Testis (tissue), 3 donors: ENCODE results near the gene RNASE8. TPM values are rescaled to one million over a fixed set of nuclear protein-coding genes. Genes with fewer than 3 reads are reported as not detected.

Source experiments
- DNase-seq: peaks from one replicate; pipeline ENCODE4 v3.0.0-alpha.2; 2019
- H3K27ac ChIP-seq, 2 donors: fragments of 200-600 bp; sonication (generic); one replicate each; pipeline ENCODE4 v1.5.1; 2019
- H3K27me3 ChIP-seq: fragments of 200-600 bp; sonication (generic); one replicate; pipeline ENCODE4 v1.5.1; 2019
- H3K36me3 ChIP-seq: fragments of 200-600 bp; sonication (generic); one replicate; pipeline ENCODE4 v1.5.1; 2017; ENCODE audit warnings: low read depth; ENCODE audit errors: missing control alignments
- H3K4me1 ChIP-seq: fragments of 200-600 bp; sonication (generic); one replicate; pipeline ENCODE4 v1.5.1; 2019
- H3K4me3 ChIP-seq, 2 donors: fragments of 200-600 bp; sonication (generic); one replicate each; pipeline ENCODE4 v1.5.1; 2017 to 2019
- H3K9me3 ChIP-seq: fragments of 200-600 bp; sonication (generic); one replicate; pipeline ENCODE4 v1.5.1; 2017
- POLR2A ChIP-seq: fragments of 450-650 bp; IDR thresholded peaks from one replicate; pipeline ENCODE4 v1.6.1; 2017; ENCODE audit warnings: antibody characterized with exemption, mild to moderate bottlenecking, moderate library complexity
- WGBS, 2 donors: methylation state at CpG; one replicate each; pipeline ENCODE4 v1.1.5; 2018; 5-methylcytosine and 5-hydroxymethylcytosine counted together
- intact Hi-C: fragments of 100-400 bp; cut with DNase I; formaldehyde crosslinking; loops from one replicate; pipeline ENCODE4 v1.15.1; 2023; ENCODE audit warnings: low total_unique reads
- polyA plus RNA-seq: library from polyadenylated mRNA; stranded (reverse); fragments of 350-450 nt; fragmentation: Illumina TruSeq; extraction: RNeasy Lipid Tissue Mini Kit (QIAGEN cat#74804); gene quantifications from one replicate; pipeline ENCODE4 v1.2.3, GENCODE V29; 2014; ENCODE audit warnings: low read depth, low replicate concordance; ENCODE audit not compliant: insufficient read depth
- total RNA-seq, 2 donors: library from RNA; depleted of rRNA; stranded (reverse); fragments of >200 nt; gene quantifications; one replicate each; pipeline ENCODE4 v1.2.3, GENCODE V29; 2016
- TF ChIP-seq, protein P1 (sequence below), 3 experiments: fragments of 450-650 bp in 2 of 3; fragments of 200-600 bp in 1 of 3; sonication (generic) in 1 of 3; IDR thresholded peaks; one replicate each; pipeline ENCODE4 v1.5.1; 2016 to 2019; ENCODE audit warnings: antibody characterized with exemption in 3 of 3, mild to moderate bottlenecking in 2 of 3, moderate library complexity in 1 of 3

The RNASE8 gene
- total and polyA plus RNA-seq, 3 donors from 2014 or later = not detected

DNA sequence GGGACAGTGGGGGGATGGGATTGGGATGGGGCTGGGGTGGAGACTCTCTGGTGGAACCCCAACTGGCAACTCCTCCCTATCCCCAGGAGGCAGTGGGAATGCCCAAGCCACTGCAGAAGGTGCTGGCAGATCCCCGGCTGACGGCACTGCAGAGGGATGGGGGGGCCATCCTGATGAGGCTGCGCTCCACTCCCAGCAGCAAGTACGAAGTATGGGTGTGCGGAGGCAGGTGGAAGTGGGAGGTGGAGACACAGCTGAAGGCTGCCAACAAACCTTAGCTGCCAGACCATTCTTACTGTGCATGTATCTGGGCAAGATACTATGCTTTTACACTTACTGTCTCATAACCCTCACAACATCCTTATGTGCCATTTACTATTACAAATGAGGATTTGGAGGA, 20.7 kb downstream of the RNASE8 start:
- H3K27ac ChIP-seq = no peak overlapping the region
- DNase-seq = no peak
- TF ChIP-seq POLR2A = no peak
- TF ChIP-seq, protein P1, sequence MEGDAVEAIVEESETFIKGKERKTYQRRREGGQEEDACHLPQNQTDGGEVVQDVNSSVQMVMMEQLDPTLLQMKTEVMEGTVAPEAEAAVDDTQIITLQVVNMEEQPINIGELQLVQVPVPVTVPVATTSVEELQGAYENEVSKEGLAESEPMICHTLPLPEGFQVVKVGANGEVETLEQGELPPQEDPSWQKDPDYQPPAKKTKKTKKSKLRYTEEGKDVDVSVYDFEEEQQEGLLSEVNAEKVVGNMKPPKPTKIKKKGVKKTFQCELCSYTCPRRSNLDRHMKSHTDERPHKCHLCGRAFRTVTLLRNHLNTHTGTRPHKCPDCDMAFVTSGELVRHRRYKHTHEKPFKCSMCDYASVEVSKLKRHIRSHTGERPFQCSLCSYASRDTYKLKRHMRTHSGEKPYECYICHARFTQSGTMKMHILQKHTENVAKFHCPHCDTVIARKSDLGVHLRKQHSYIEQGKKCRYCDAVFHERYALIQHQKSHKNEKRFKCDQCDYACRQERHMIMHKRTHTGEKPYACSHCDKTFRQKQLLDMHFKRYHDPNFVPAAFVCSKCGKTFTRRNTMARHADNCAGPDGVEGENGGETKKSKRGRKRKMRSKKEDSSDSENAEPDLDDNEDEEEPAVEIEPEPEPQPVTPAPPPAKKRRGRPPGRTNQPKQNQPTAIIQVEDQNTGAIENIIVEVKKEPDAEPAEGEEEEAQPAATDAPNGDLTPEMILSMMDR (IDR thresholded peaks at IDR 0.05) = no peak
- H3K4me3 ChIP-seq = no peak overlapping the region
- 85 to 92% methylated on average over 5 of the region's 5 CpGs for WGBS, 2 donors
- H3K27me3 ChIP-seq = no peaks in the 10 kb centered on the region
- H3K9me3 ChIP-seq = no peaks in the 10 kb centered on the region
- H3K4me1 ChIP-seq = no peaks in the 10 kb centered on the region
- no peaks in the 10 kb centered on the region for H3K36me3 ChIP-seq
- intact Hi-C loops = no loop called here

DNA sequence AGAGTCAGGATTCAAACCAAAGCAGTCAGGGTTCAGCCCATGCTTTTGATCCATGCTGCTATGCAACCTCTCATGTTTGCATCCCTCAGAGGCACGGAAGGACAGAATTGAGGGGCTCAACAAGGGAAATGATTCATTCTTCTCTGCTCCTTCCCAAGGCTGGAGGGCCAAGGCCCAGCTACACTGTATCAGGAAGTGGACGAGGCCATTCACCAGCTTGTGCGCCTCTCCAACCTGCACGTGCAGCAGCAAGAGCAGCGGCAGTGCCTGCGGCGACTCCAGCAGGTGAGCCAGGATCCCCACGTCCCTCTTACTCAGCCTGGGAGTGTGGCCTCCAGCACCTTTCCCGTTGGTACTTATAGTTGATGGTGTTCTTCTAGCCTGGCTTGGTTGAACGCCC, 21.1 kb downstream of the RNASE8 start:
- no peak for DNase-seq
- 76 to 86% methylated on average over 10 of the region's 10 CpGs for WGBS, 2 donors
- TF ChIP-seq, protein P1 (IDR thresholded peaks at IDR 0.05) = no peak
- TF ChIP-seq POLR2A = no peak
- intact Hi-C loops = no loop called here
- H3K27ac ChIP-seq = no peak overlapping the region
- no peaks in the 10 kb centered on the region for H3K36me3 ChIP-seq
- H3K9me3 ChIP-seq = no peaks in the 10 kb centered on the region
- H3K4me1 ChIP-seq = no peaks in the 10 kb centered on the region
- H3K27me3 ChIP-seq = no peaks in the 10 kb centered on the region
- H3K4me3 ChIP-seq = no peak overlapping the region

DNA sequence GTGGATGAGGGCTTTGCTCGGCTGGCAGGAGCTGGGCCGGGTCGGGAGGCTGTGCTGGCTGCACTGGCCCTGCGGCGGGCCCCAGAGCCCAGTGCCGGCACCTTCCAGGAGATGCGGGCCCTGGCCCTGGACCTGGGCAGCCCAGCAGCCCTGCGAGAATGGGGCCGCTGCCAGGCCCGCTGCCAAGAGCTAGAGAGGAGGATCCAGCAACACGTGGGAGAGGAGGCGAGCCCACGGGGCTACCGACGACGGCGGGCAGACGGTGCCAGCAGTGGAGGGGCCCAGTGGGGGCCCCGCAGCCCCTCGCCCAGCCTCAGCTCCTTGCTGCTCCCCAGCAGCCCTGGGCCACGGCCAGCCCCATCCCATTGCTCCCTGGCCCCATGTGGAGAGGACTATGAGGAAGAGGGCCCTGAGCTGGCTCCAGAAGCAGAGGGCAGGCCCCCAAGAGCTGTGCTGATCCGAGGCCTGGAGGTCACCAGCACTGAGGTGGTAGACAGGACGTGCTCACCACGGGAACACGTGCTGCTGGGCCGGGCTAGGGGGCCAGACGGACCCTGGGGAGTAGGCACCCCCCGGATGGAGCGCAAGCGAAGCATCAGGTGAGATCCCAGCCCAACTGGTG, 24.0 kb downstream of the RNASE8 start:
- no peak for TF ChIP-seq POLR2A
- TF ChIP-seq, protein P1 (IDR thresholded peaks at IDR 0.05) = no peak
- H3K4me1 ChIP-seq = no peaks in the 10 kb centered on the region
- no peak for DNase-seq
- H3K27me3 ChIP-seq = no peaks in the 10 kb centered on the region
- H3K27ac ChIP-seq = no peak overlapping the region
- intact Hi-C loops = no loop called here
- 85 to 100% methylated on average over 1 to 29 of the region's 30 CpGs for WGBS, 2 donors
- no peaks in the 10 kb centered on the region for H3K9me3 ChIP-seq
- H3K4me3 ChIP-seq = no peak overlapping the region
- no peaks in the 10 kb centered on the region for H3K36me3 ChIP-seq

DNA sequence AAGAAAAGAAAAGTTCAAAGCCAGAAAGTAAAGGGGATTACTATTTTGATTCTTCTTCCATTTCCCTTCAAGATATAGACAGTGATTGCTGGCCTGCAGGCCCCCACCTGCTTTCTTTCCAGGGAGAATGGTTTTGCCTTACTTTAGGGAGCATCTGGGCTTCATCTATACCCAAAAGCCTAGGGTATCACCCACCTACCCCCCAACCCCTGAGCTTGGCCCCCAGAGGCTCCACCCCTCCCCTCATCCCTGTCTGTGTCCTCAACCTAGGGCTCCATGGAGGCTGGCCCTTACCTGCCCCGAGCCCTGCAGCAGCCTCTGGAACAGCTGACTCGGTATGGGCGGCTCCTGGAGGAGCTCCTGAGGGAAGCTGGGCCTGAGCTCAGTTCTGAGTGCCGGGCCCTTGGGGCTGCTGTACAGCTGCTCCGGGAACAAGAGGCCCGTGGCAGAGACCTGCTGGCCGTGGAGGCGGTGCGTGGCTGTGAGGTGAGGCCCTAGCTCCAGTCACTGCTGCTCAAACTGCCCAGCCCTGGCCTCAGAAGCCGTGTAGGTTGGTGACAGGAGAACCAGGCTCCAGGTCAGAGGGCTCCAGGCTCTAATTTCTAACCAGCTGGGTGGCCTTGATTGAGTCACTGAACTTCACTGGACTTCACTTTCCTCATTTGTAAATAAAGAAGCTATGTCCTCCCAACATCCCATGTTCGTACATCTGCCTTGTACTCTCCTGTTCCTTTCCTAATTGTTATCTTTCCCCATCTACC, 26.1 kb downstream of the RNASE8 start:
- Histone ChIP-seq H3K4me1 (no peaks in the 10 kb centered on the region), H3K9me3 (no peaks in the 10 kb centered on the region), H3K36me3 (no peaks in the 10 kb centered on the region), H3K4me3 (no peak overlapping the region), H3K27ac (no peak overlapping the region), H3K27me3 (no peaks in the 10 kb centered on the region)
- TF ChIP-seq, protein P1 (IDR thresholded peaks at IDR 0.05) = no peak
- no peak for TF ChIP-seq POLR2A
- no peak for DNase-seq
- intact Hi-C loops = no loop called here
- WGBS, 2 donors = 78 to 89% methylated on average over 5 to 11 of the region's 11 CpGs

DNA sequence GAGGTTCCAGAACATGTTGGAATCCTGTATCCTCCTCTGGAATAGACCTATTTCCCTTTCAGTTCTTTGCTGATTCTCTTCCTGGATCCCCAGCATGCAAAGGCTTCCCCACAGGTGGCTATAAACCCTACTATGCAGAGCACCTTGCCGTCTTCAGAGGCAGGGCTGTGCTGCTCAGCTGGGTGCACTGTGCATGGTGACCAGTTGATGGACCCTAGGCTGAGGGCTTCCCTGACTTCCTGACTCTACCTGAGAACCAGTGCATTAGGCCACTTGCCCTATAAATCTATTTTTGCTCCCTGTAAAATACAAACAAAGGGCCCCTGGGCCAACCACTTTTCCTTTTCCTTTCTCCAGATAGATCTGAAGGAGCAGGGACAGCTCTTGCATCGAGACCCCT, 26.8 kb downstream of the RNASE8 start:
- H3K27ac ChIP-seq = no peak overlapping the region
- H3K36me3 ChIP-seq = no peaks in the 10 kb centered on the region
- intact Hi-C loops = no loop called here
- TF ChIP-seq, protein P1 (IDR thresholded peaks at IDR 0.05) = no peak
- no peak for TF ChIP-seq POLR2A
- 84 to 96% methylated on average over 2 of the region's 2 CpGs for WGBS, 2 donors
- no peaks in the 10 kb centered on the region for H3K4me1 ChIP-seq
- no peak overlapping the region for H3K4me3 ChIP-seq
- H3K9me3 ChIP-seq = no peaks in the 10 kb centered on the region
- DNase-seq = no peak
- H3K27me3 ChIP-seq = no peaks in the 10 kb centered on the region
